IMR-90 (cell line): ENCODE measurements around the gene CNPPD1. TPM values are rescaled to one million over a fixed set of nuclear protein-coding genes. Genes with fewer than 3 reads are reported as not detected.

Experiments used
- ATAC-seq: fragments of 200-7000 bp; cut with Tn5 transposase; 2 replicates; pipeline ENCODE4 v1.9.1; 2020; ENCODE audit warnings: low read depth, mild to moderate bottlenecking, moderate library complexity
- BruUV-seq: library from RNA; stranded (reverse); fragments of 400-500 nt; replicated peaks from 2 replicates; lab custom pipeline; 2021; lab: Mats Ljungman, UMichigan
- CTCF ChIA-PET: fragments of 300-600 bp; formaldehyde crosslinking; extraction: SDS; loops from one replicate; lab custom pipeline; 2021; ENCODE audit warnings: antibody characterized with exemption; lab: Yijun Ruan, JAX
- POLR2A ChIA-PET: fragments of 300-600 bp; sonication (Branson Sonifier 250); formaldehyde crosslinking; loops from one replicate; lab custom pipeline; 2022; ENCODE audit warnings: antibody characterized with exemption; ENCODE audit not compliant: unreplicated experiment; lab: Charles Lee
- DNase-seq: peaks from one replicate; pipeline ENCODE4 v3.0.0; 2013
- H2AFZ ChIP-seq: replicated peaks from 2 replicates; pipeline ENCODE3; 2013; ENCODE audit warnings: low read length, mild to moderate bottlenecking; ENCODE audit not compliant: poor library complexity
- H2AK5ac ChIP-seq: 2 replicates; pipeline ENCODE4 v1.6.1; 2013; ENCODE audit warnings: low read depth, low read length, inconsistent platforms
- H2AK9ac ChIP-seq: replicated peaks from 2 replicates; pipeline ENCODE3; 2013; ENCODE audit warnings: mild to moderate bottlenecking, low read depth, low read length, moderate library complexity; ENCODE audit not compliant: poor library complexity
- H2BK120ac ChIP-seq: 2 replicates; pipeline ENCODE4 v1.6.1; 2013; ENCODE audit warnings: low read depth, low read length, inconsistent platforms
- H2BK15ac ChIP-seq: 3 replicates; pipeline ENCODE4 v1.6.1; 2013; ENCODE audit warnings: low read depth, low read length, inconsistent platforms
- H2BK20ac ChIP-seq: 2 replicates; pipeline ENCODE4 v1.6.1; 2013; ENCODE audit warnings: low read depth, mild to moderate bottlenecking, inconsistent platforms, low read length, moderate library complexity
- H2BK5ac ChIP-seq: 2 replicates; pipeline ENCODE4 v1.6.1; 2013; ENCODE audit warnings: mild to moderate bottlenecking, low read depth, low read length, inconsistent platforms; ENCODE audit not compliant: poor library complexity, severe bottlenecking
- H3K14ac ChIP-seq: replicated peaks from 2 replicates; pipeline ENCODE4 v1.6.1; 2013; ENCODE audit warnings: low read depth, low read length, inconsistent platforms
- H3K18ac ChIP-seq: 2 replicates; pipeline ENCODE4 v1.6.1; 2013; ENCODE audit warnings: low read depth, low read length, control low read depth
- H3K23ac ChIP-seq: 2 replicates; pipeline ENCODE4 v1.6.1; 2013; ENCODE audit warnings: low read depth, low read length, inconsistent platforms
- H3K27ac ChIP-seq: 2 replicates; pipeline ENCODE4 v1.5.1; 2013; ENCODE audit warnings: mild to moderate bottlenecking, control low read depth, low read length; ENCODE audit not compliant: insufficient read depth
- H3K27me3 ChIP-seq: 2 replicates; pipeline ENCODE4 v1.6.1; 2013; ENCODE audit warnings: low read length; ENCODE audit not compliant: control insufficient read depth, insufficient read depth
- H3K36me3 ChIP-seq: 2 replicates; pipeline ENCODE4 v1.6.1; 2013; ENCODE audit warnings: low read length, mixed read lengths; ENCODE audit not compliant: control insufficient read depth, insufficient read depth
- H3K4ac ChIP-seq: 2 replicates; pipeline ENCODE4 v1.6.1; 2013; ENCODE audit warnings: low read depth, low read length, inconsistent platforms
- H3K4me1 ChIP-seq: 2 replicates; pipeline ENCODE4 v1.6.1; 2013; ENCODE audit warnings: low read length, mixed read lengths; ENCODE audit not compliant: control insufficient read depth, insufficient read depth
- H3K4me2 ChIP-seq: 2 replicates; pipeline ENCODE4 v1.6.1; 2013; ENCODE audit warnings: low read depth, mild to moderate bottlenecking, control low read depth, low read length, moderate library complexity
- H3K4me3 ChIP-seq: 2 replicates; pipeline ENCODE4 v1.5.1; 2013; ENCODE audit warnings: low read depth, mild to moderate bottlenecking, control low read depth, low read length, moderate library complexity; ENCODE audit not compliant: insufficient read depth
- H3K56ac ChIP-seq: 2 replicates; pipeline ENCODE4 v1.6.1; 2013; ENCODE audit warnings: low read length, inconsistent platforms; ENCODE audit not compliant: insufficient read depth; ENCODE audit errors: extremely low read depth
- H3K79me1 ChIP-seq, 2 experiments: 2 replicates each; pipeline ENCODE4 v1.6.1; 2013; ENCODE audit warnings: low read length in 2 of 2, inconsistent platforms in 1 of 2, low read depth in 1 of 2
- H3K9ac ChIP-seq: 2 replicates; pipeline ENCODE4 v1.6.1; 2013; ENCODE audit warnings: low read depth, low read length, control low read depth
- H3K9me1 ChIP-seq: 2 replicates; pipeline ENCODE4 v1.6.1; 2013; ENCODE audit warnings: low read length, inconsistent platforms; ENCODE audit not compliant: insufficient read depth
- H3K9me3 ChIP-seq: 2 replicates; pipeline ENCODE4 v1.6.1; 2013; ENCODE audit warnings: low read length; ENCODE audit not compliant: control insufficient read depth, insufficient read depth
- H4K20me1 ChIP-seq: 2 replicates; pipeline ENCODE4 v1.6.1; 2013; ENCODE audit warnings: low read length, inconsistent platforms; ENCODE audit not compliant: insufficient read depth
- H4K5ac ChIP-seq: 2 replicates; pipeline ENCODE4 v1.6.1; 2013; ENCODE audit warnings: mild to moderate bottlenecking, low read depth, low read length, control low read depth
- H4K8ac ChIP-seq, 2 experiments: 2 replicates each; pipeline ENCODE4 v1.6.1; 2013; ENCODE audit warnings: low read depth in 2 of 2, low read length in 2 of 2, control low read depth in 1 of 2, inconsistent platforms in 1 of 2
- H4K91ac ChIP-seq: 2 replicates; pipeline ENCODE4 v1.6.1; 2013; ENCODE audit warnings: low read depth, low read length, inconsistent platforms; ENCODE audit not compliant: insufficient read depth
- BHLHE40 ChIP-seq: fragments of 150-350 bp; IDR thresholded peaks from 2 replicates; pipeline ENCODE4 v1.6.1; 2016; ENCODE audit warnings: mild to moderate bottlenecking, low read depth, low read length
- CEBPB ChIP-seq: IDR thresholded peaks from 2 replicates; pipeline ENCODE4 v1.6.1; 2012; ENCODE audit warnings: low read depth, low read length, improper control_type of control experiment
- CHD1 ChIP-seq: IDR thresholded peaks from 2 replicates; pipeline ENCODE4 v1.6.1; 2012; ENCODE audit warnings: low read depth, low read length, improper control_type of control experiment
- CTCF ChIP-seq: conservative IDR thresholded peaks from 2 replicates; pipeline ENCODE4 v1.5.1; 2012; ENCODE audit warnings: mild to moderate bottlenecking, low read depth, low read length, improper control_type of control experiment
- ELK1 ChIP-seq: fragments of 150-350 bp; IDR thresholded peaks from 2 replicates; pipeline ENCODE4 v1.6.1; 2016; ENCODE audit warnings: low read depth, mild to moderate bottlenecking, low read length, moderate library complexity, borderline replicate concordance
- FOS ChIP-seq: fragments of 150-350 bp; IDR thresholded peaks from 2 replicates; pipeline ENCODE4 v1.6.1; 2016; ENCODE audit warnings: low read depth, low read length
- MAFK ChIP-seq: IDR thresholded peaks from 2 replicates; pipeline ENCODE4 v1.6.1; 2012; ENCODE audit warnings: low read depth, low read length, improper control_type of control experiment
- MAZ ChIP-seq: IDR thresholded peaks from 2 replicates; pipeline ENCODE4 v1.6.1; 2012; ENCODE audit warnings: low read depth, mild to moderate bottlenecking, low read length, improper control_type of control experiment, moderate library complexity, borderline replicate concordance
- MXI1 ChIP-seq: IDR thresholded peaks from 2 replicates; pipeline ENCODE4 v1.6.1; 2012; ENCODE audit warnings: low read depth, mild to moderate bottlenecking, low read length, moderate library complexity, borderline replicate concordance
- NFE2L2 ChIP-seq: fragments of 150-350 bp; IDR thresholded peaks from 2 replicates; pipeline ENCODE4 v1.6.1; 2016; ENCODE audit warnings: low read depth, mild to moderate bottlenecking, low read length
- POLR2A ChIP-seq: IDR thresholded peaks from 2 replicates; pipeline ENCODE4 v1.6.1; 2012; ENCODE audit warnings: mild to moderate bottlenecking, low read depth, low read length
- RAD21 ChIP-seq: IDR thresholded peaks from 2 replicates; pipeline ENCODE4 v1.6.1; 2012; ENCODE audit warnings: low read length, improper control_type of control experiment
- RCOR1 ChIP-seq: IDR thresholded peaks from 2 replicates; pipeline ENCODE4 v1.6.1; 2012; ENCODE audit warnings: mild to moderate bottlenecking, low read length, improper control_type of control experiment; ENCODE audit not compliant: insufficient replicate concordance
- RFX5 ChIP-seq: IDR thresholded peaks from 2 replicates; pipeline ENCODE4 v1.8.0; 2012; ENCODE audit warnings: low read depth, mild to moderate bottlenecking, low read length, moderate library complexity
- SMC3 ChIP-seq: fragments of 150-350 bp; IDR thresholded peaks from 2 replicates; pipeline ENCODE4 v1.6.1; 2016; ENCODE audit warnings: low read depth, mild to moderate bottlenecking, antibody characterized with exemption, low read length, moderate library complexity
- WGBS, 2 experiments: methylation state at CpG; one replicate each; pipeline versions ENCODE4 v1.1.5 to v1.1.7; 2013; ENCODE audit warnings: missing lambda C conversion rate in 2 of 2; ENCODE audit not compliant: insufficient read length in 1 of 2; ENCODE audit errors: extremely low coverage in 2 of 2; 5-methylcytosine and 5-hydroxymethylcytosine counted together
- dilution Hi-C: fragments of 300-500 bp; cut with HindIII; formaldehyde crosslinking; loops from one replicate; pipeline ENCODE4 v1.14.3; 2018; ENCODE audit warnings: low sequenced_read_pairs; ENCODE audit not compliant: unreplicated experiment
- in situ Hi-C: fragments of 300-500 bp; cut with MboI; formaldehyde crosslinking; loops from 3 replicates; pipeline ENCODE4 v1.14.3; 2019; ENCODE audit warnings: low sequenced_read_pairs, inconsistent platforms, mixed read lengths
- intact Hi-C: fragments of 100-400 bp; cut with micrococcal nuclease; formaldehyde crosslinking; loops from 2 replicates; pipeline ENCODE4 v1.10.0; 2022
- polyA plus RNA-seq, 3 experiments: library from polyadenylated mRNA; depleted of rRNA; stranded (reverse); fragments of >200 nt; gene quantifications; 2 replicates each; pipeline ENCODE4 v1.2.3, GENCODE V29; 2012; ENCODE audit warnings: low replicate concordance in 1 of 3
- total RNA-seq: library from RNA; depleted of rRNA; stranded (reverse); fragments of >200 nt; gene quantifications from 2 replicates; pipeline ENCODE4 v1.2.3, GENCODE V29; 2012
- TF ChIP-seq, protein P1 (sequence below): fragments of 150-350 bp; IDR thresholded peaks from 2 replicates; pipeline ENCODE4 v1.6.1; 2017; ENCODE audit warnings: mild to moderate bottlenecking, antibody characterized with exemption, low read length, low read depth

CNPPD1 gene
- total and polyA plus RNA-seq, 2 of the 4 experiments (the other 2 are of a cell fraction) = 11.1 to 29.2 TPM

DNA sequence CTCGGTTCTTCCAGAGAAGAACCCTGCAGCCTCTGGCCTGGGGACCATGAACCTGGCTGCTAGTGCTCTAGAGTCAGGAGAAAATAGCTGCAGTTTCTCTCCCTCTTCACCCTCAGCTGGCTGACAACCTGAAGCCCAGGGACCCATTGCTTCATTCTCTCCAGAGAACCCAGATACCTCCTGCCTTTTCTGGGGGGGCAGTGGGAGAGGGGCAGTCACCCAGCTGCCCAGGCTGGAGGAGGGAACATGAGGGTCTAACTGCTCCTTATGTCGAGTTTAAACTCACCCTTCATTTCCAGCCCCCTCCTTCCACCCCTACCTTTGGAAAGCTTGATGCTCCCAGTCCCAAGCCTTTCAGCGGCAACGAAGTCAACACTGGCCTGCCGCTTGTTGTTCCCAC lies 22.2 kb upstream of the CNPPD1 start:
- no peak overlapping the region for H3K18ac ChIP-seq
- H3K56ac ChIP-seq = no peak overlapping the region
- H4K20me1 ChIP-seq = no peaks in the 10 kb centered on the region
- H2BK120ac ChIP-seq = no peak overlapping the region
- in situ Hi-C loops = no loop called here
- no peak overlapping the region for H4K8ac ChIP-seq
- no peak overlapping the region for H4K91ac ChIP-seq
- dilution Hi-C loops = no loop called here
- H3K9me3 ChIP-seq = no peaks in the 10 kb centered on the region
- no peak overlapping the region for H3K23ac ChIP-seq
- no peak overlapping the region for H3K4ac ChIP-seq
- H3K14ac ChIP-seq = no peak overlapping the region
- intact Hi-C loops = no loop called here
- H3K9ac ChIP-seq = no peak overlapping the region
- no TSS peak for BruUV-seq
- no peaks in the 10 kb centered on the region for H3K79me1 ChIP-seq
- no peak overlapping the region for H2AK9ac ChIP-seq
- H3K4me2 ChIP-seq = no peak overlapping the region
- no peak overlapping the region for H2AK5ac ChIP-seq
- no peak overlapping the region for H2BK5ac ChIP-seq
- H4K5ac ChIP-seq = no peak overlapping the region
- ChIA-PET CTCF (interaction anchor here (0.6 kb wide), 1 partner anchor 54 kb away, joined by 3 read pairs; no protein-coding TSS in a partner anchor), POLR2A (no interaction called here)
- H3K27me3 ChIP-seq = peaks cover 12% of the 10 kb centered on the region
- TF ChIP-seq CHD1 = no peak
- no peak for TF ChIP-seq CTCF
- TF ChIP-seq MXI1 = no peak
- TF ChIP-seq FOS = no peak
- no peak for TF ChIP-seq BHLHE40
- TF ChIP-seq MAZ = no peak
- no peak for TF ChIP-seq ELK1
- TF ChIP-seq POLR2A = no peak
- TF ChIP-seq SMC3 = no peak
- no peak for TF ChIP-seq RCOR1
- no peak for TF ChIP-seq NFE2L2
- no peak for TF ChIP-seq RFX5
- TF ChIP-seq, protein P1, sequence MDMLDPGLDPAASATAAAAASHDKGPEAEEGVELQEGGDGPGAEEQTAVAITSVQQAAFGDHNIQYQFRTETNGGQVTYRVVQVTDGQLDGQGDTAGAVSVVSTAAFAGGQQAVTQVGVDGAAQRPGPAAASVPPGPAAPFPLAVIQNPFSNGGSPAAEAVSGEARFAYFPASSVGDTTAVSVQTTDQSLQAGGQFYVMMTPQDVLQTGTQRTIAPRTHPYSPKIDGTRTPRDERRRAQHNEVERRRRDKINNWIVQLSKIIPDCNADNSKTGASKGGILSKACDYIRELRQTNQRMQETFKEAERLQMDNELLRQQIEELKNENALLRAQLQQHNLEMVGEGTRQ = no peak
- TF ChIP-seq RAD21 = no peak
- no peak for TF ChIP-seq CEBPB
- TF ChIP-seq MAFK = no peak
- no peaks in the 10 kb centered on the region for H3K4me1 ChIP-seq
- no peak overlapping the region for H3K27ac ChIP-seq
- H3K4me3 ChIP-seq = no peak overlapping the region
- no peak overlapping the region for H2BK15ac ChIP-seq
- H2AFZ ChIP-seq = no peak overlapping the region
- DNase-seq (no peak), ATAC-seq (no peak)
- H3K9me1 ChIP-seq = no peaks in the 10 kb centered on the region
- no peaks in the 10 kb centered on the region for H3K36me3 ChIP-seq
- no CpG with 5 or more reads among the region's 5 CpGs for WGBS, 2 experiments
- H2BK20ac ChIP-seq = no peak overlapping the region
